GM18907 (cell line): Measurements from ENCODE around the gene IPO5.
"Not testable (repeated sequence)": the region's sequence is repeated elsewhere in the genome, so short reads cannot be mapped to it uniquely, and the experiment has no call there.

Experiments used
- ATAC-seq: cut with Tn5 transposase; IDR thresholded peaks from one replicate; pipeline ENCODE4 v1.9.1; 2021; ENCODE audit warnings: mild to moderate bottlenecking, moderate library complexity; ENCODE audit not compliant: unreplicated experiment

Gene IPO5

GRCh38 chr13:97948041-97948440, 5.4 kb upstream of the IPO5 start:
- ATAC-seq, result no peak

- ATAC-seq, result not testable (repeated sequence)
These were observed 4.2 kb upstream of the IPO5 start for GRCh38 chr13:97949316-97949715.

GRCh38 chr13:97951376-97951775, 2.1 kb upstream of the IPO5 start:
- no peak for ATAC-seq

- ATAC-seq, result not testable (repeated sequence)
These were observed 644 bp upstream of the IPO5 start for GRCh38 chr13:97952831-97953230.

- no peak for ATAC-seq
These were observed 7.9 kb downstream of the IPO5 start for GRCh38 chr13:97961340-97961739.

GRCh38 chr13:97962887-97963286, 9.4 kb downstream of the IPO5 start:
- no peak for ATAC-seq

GRCh38 chr13:97967226-97967625, 13.8 kb downstream of the IPO5 start:
- ATAC-seq, result no peak

- ATAC-seq, result no peak
These were observed 14.5 kb downstream of the IPO5 start for GRCh38 chr13:97967948-97968347.

GRCh38 chr13:97971519-97971918, 18.0 kb downstream of the IPO5 start:
- ATAC-seq, result no peak

GRCh38 chr13:97974773-97975172, 21.3 kb downstream of the IPO5 start:
- ATAC-seq, result no peak

- no peak for ATAC-seq
These were observed 21.9 kb downstream of the IPO5 start for GRCh38 chr13:97975280-97975847.

- ATAC-seq, result peak; percentile 92
These were observed 22.6 kb downstream of the IPO5 start for GRCh38 chr13:97975848-97976609.

GRCh38 chr13:97976610-97977521, 23.4 kb downstream of the IPO5 start:
- peak; percentile 36 for ATAC-seq

- no peak for ATAC-seq
These were observed 24.5 kb downstream of the IPO5 start for GRCh38 chr13:97977982-97978381.

- no peak for ATAC-seq
These were observed 25.2 kb downstream of the IPO5 start for GRCh38 chr13:97978651-97979050.

- ATAC-seq, result no peak
These were observed 25.6 kb downstream of the IPO5 start for GRCh38 chr13:97979051-97979450.

GRCh38 chr13:97979556-97979955, 26.1 kb downstream of the IPO5 start:
- no peak for ATAC-seq

GRCh38 chr13:97982286-97982685, 28.8 kb downstream of the IPO5 start:
- no peak for ATAC-seq

- ATAC-seq, result peak; percentile 91
These were observed 33.4 kb downstream of the IPO5 start for GRCh38 chr13:97986835-97987234.

- no peak for ATAC-seq
These were observed 46.2 kb downstream of the IPO5 start for GRCh38 chr13:97999653-98000052.

- no peak for ATAC-seq
These were observed 50.6 kb downstream of the IPO5 start for GRCh38 chr13:98004107-98004506.

GRCh38 chr13:98004997-98005396, 51.5 kb downstream of the IPO5 start:
- ATAC-seq, result not testable (repeated sequence)
